Bone marrow (tissue), 2 donors: Measurements from ENCODE around the gene MMP25.
"Not testable (repeated sequence)": the region's sequence is repeated elsewhere in the genome, so short reads cannot be mapped to it uniquely, and the experiment has no call there.

Experiments used
- DNase-seq, 2 donors: peaks; one replicate each; lab custom pipeline; 2025; lab: John Stamatoyannopoulos, UW

The MMP25 gene

DNA sequence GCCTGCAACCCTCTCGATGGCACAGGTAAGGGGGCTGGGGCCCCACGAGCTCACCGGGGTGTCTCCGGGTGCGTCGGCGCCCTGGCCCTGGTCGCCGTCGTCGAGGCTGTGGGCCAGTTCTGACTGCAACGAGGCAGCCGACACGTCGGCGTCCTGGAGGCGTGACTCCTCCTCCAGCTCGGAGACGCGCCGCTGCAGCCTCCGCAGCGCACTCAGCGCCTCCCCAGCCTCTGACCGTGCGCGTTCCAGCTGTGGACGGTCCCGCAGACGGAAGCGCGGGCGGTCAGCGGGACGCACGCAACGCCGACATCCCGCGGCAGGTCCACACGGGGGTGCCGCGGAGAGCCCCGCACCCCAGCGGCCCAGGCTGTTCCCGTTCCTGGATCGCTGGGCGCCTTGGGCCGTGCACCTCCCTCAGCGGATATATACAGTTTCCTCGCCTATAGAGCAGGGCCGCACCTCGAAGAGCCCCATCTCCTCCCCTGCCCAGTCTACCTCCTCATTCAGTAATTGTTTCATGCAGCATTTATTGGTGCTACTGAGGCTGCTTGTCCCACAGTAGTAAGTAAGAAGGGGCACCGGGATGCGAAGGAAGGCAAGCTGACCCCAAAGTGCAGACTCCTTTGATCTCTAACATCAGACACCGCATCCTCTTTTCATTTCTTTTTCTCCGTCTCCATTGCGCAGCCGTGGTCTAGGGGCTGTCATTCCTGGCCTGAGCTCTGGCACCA is 16.7 kb upstream of the MMP25 start:
- DNase-seq: no peak

- DNase-seq: no peak
Measured at GRCh38 chr16:3030222-3031212, 15.8 kb upstream of the MMP25 start.

GRCh38 chr16:3032624-3033023 is 13.7 kb upstream of the MMP25 start:
- no peak for DNase-seq

GRCh38 chr16:3035289-3035971 is 10.9 kb upstream of the MMP25 start:
- DNase-seq: no peak

DNA sequence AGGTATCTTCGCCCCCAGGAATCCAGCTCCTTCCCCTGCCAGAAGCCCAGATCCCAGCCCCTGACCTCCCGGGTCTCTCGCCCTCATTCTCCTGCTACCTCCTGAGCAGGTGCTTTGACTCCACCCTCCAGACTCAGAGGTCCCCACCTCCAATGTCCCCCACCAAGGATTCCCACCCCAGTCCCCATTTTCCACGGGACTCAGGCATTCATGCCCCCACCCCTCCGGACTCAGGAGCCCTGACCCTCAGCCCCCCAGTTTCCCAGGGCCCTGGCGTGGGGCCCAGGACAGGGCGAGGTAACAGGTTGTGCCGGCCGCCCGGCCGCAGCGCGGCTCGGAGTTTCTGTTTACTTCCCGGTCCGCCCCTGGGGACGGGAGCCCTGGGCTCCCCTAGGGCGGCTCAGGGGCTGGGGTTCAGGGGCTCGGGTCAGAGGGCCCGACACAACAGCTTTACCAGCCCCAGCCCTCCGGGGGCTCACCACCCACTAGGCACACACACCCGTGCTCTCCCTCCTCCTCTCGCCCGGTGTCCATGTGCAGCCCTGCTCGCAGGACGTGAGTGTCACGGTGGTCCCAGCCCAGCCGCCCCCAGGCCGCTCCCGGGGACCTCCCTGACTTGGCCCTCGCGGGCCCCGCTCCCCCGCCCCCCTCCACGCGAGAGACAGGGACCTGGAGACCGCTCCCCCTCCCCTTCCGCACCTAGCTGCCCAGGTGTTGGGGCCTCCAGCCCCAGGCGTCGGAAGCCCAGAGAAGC is 10.2 kb upstream of the MMP25 start:
- no peak for DNase-seq

DNA sequence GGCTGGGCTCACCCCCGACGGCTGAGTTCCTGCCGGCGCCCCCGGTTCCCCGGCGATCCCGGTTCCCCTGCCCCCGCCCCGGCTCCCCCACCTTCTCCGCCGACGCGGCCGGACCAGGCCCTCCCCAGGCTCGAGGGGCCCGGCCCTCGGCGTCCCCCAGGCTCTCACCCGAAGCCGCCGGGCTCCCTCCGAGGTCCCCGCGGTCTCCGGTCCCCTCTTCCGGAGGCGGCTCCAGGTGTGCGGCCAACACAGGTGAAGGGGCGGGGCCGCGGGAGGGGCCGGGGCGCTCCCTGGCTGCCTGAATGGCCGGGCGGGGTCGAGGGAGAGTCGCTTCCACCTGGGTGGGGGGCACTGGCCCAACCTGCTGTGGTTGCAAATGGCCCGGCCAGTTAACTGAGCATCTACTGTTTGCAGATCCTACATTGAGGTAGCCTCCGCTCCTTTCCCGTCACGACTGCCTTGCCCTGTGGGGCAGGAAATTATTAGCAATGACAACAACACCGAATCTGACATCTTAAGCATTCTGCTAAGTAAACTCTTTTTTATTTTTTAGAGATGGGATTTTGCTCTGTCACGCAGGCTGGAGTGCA is 9.5 kb upstream of the MMP25 start, which contains the start of gene BICDL2:
BICDL2 (minus strand) TSS at position 219 of the 590 bp plus-strand sequence. CDS start 1,448 bp downstream, outside the sequence.
- no peak for DNase-seq

DNA sequence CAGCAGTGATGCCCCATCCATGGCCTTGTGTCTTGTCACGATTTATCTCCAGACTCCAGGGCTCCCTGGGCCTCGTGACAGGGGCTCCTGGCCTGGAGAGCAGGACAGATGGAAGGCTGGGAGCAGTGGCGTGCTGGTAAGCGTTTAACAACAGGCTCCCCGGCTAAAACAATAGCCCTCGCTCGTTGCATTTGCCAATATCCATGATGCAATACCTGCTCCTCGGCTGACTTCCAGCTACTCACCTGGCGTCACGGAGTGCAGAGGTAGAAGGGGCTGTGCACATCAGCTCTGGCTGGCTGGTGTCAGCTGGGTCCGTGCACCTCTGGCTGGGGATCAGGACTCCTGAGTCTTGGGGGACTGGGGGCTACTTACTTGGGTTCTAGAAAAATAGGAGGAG is 8.1 kb upstream of the MMP25 start:
- DNase-seq: no peak

DNA sequence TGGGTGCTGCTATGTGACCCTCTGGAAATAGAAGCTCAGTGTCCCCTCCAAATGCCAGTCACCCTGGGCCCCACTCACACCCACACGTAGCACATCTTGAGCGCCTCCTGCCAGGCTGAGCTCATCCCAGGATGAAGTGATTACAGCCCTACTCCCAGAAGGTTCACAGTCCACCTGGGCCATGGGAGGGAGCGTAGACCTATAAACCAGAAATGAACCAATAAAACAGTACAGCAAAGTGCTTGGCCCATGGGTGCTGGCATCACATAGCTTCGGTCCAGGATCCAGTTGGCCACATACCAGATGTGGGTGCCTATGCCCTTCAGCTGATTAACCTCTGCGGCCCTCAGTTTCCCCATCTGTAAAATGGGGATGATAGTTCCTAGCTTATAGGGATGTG is 7.5 kb upstream of the MMP25 start:
- no peak for DNase-seq

DNA sequence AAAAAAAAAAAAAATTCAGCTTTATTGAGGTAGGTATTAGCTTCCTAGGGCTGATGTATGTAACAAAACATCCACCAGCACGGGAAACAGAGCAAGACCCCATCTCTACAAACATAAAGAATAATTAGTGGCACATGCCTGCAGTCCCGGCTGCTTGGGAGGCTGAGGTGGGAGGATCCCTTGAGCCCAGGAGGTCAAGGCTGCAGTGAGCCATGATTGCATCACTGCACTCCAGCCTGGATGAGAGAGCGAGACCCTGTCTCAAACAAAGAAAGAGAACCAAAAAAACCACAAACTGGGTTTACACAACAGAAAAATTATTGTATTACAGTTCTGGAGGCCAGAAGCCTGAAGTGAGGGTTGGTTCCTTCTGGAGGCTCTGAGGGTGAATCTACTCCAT is 4.0 kb upstream of the MMP25 start:
- DNase-seq: no peak

GRCh38 chr16:3044708-3045107 is 1.7 kb upstream of the MMP25 start:
- no peak for DNase-seq

DNA sequence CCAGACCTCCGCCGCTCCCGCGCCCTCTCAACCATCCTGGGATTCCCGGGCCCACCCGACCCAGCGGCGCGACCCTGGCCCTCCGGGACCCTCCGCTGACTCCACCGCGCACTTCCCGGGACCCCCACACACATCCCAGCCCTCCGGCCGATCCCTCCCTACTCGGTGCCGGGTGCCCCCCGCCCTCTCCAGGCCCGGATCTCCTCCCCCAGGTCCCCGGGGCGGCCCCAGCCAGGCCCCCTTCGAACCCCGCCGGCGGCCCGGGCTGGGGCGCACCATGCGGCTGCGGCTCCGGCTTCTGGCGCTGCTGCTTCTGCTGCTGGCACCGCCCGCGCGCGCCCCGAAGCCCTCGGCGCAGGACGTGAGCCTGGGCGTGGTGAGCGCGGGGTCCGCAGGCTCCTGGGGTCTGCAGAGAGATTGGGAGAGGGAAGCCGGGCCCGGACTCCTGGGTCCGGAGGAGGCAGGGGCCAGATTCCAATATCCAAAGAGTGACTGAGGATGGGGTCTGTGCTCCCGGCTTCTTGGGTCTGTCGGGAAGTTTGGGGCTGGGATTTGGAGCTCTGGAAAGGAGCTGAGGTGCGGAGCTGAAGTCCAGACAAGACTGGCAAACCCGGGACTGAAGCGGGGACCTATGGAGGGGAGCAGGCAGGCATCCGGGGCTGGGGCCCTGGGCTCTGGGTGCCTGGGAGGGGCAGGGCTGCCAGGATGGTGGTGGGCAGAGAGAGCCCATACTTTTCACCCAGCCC is 453 bp downstream of the MMP25 start:
- no peak for DNase-seq

- DNase-seq: no peak
Measured at GRCh38 chr16:3047387-3047720, 993 bp downstream of the MMP25 start.

GRCh38 chr16:3049921-3050481 is 3.6 kb downstream of the MMP25 start:
- no peak for DNase-seq

- DNase-seq: no peak
Measured at GRCh38 chr16:3050487-3050886, 4.1 kb downstream of the MMP25 start.

DNA sequence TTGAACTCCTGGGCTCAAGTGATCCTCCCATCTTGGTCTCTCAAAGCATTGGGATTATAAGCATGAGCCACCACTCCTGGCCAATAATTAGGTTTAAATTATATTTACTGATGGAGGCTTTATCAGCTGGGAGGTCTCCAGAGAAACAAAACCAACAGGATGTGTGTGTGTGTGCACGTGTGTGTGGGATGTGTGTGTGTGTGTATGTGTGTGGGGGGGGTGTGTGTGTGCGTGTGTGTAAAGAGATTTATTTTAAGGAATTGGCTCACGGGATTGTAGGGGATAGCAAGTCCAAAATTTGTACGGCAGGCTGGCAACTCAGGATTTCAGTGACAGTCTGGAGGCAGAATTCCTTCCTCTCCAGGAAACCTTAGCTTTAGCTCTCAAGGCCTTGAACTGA is 4.6 kb downstream of the MMP25 start:
- no peak for DNase-seq

DNA sequence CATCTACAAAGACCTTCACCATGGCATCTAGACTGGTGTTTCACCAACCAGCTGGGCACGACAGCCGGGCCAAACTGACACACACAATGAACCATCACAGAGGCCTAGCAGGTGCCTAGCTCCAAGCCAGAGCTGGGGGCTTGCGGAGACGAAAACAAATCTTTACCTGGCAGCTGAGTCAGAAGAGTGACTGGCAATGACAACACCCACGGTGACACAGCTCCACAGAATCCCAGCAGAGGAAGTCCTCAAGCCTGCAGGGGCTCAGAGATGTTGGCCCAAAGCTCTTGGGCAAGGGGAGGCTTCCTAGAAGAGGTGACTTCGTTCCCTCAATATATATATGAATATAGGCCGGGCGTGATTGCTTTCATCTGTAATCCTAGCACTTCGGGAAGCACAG is 5.1 kb downstream of the MMP25 start:
- no peak for DNase-seq

DNA sequence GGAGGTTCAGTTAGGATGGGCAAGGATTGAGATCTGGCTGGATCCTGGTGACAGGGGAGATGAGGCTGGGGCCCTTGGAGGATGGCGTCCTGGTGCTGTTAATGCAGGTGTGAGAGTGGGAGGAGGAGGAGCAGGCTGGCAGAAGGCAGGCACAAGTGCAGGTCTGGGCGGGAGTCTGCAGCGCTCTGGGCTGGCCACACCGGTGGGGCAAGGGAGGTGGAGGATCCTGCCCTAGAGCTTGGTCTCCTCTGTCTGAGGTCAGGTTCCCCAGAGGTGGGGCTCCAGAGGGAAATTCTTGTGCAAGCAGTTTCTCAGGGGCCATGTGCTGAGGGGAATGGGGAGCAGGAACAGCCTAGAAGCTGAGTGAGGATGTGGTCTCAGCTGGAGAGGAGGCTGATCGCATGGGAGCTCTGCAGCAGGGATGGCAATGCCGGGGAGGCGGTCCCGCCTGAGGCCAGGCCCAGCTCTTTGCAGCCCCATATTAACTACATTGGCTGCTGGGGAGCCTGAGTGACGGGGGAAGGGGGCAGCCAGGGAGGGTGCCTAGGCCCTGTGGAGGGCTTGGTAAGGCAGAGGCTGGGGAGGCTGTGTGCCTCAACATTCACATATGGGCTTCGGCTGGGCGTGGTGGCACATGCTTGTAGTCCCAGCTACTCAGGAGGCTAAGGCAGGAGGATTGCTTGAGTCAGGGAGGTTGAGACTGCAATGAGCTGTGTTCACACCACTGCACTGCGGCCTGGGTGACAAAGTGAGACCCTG is 6.4 kb downstream of the MMP25 start:
- DNase-seq: not testable (repeated sequence)

GRCh38 chr16:3053330-3053710 is 7.0 kb downstream of the MMP25 start:
- not testable (repeated sequence) for DNase-seq

DNA sequence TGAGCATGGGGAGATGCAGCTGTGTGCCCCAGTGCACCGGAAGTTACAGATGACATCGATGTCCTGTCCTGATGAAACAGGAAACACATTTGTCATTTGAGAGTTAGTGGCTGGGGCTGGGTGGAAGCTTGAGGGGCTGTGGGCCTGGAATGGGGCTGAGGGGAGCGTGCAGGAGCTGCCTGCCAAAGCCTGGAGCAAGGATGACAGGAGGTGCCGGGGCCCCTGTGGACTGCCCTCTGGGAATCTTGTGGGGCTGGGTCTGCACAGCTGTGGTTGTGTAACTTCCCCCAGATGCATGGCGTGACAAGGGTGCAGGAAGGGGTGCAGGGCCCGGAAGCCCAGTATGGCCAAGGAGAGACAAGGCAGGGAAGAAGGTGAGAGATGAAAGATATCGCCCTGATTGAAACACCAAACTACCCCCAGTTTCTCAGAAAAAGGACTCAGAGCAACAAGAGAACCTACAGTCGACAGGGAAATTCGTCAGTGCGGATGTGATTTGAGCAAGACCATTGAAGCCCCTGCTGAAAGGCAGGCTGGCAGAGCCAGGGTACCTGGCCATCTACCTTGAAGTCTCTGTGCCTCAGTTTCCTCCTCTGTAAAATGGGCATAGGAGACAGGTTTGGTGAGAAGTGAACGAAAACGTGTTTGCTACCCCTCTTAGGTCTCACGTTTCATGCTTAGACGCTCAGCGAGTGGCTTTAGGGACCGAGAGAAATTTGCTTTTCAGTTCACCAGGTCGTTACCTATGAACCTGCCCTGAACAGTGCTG is 8.8 kb downstream of the MMP25 start:
- DNase-seq: peak in 1 of 2 donors; percentile 79
